GM23338 (cell line): Measurements from ENCODE around the gene PKM. TPM values are rescaled to one million over a fixed set of nuclear protein-coding genes. Genes with fewer than 3 reads are reported as not detected.

Experiments used
- ATAC-seq: fragments of 200-7000 bp; cut with Tn5 transposase; 3 replicates; pipeline ENCODE4 v1.9.1; 2020
- DNase-seq: peaks from one replicate; pipeline ENCODE4 v3.0.0-alpha.2; 2015; ENCODE audit warnings: low spot score
- H2AFZ ChIP-seq: fragments of 200-600 bp; sonication (generic); 2 replicates; pipeline ENCODE4 v1.8.0; 2016; ENCODE audit warnings: antibody characterized with exemption, mild to moderate bottlenecking, moderate library complexity
- H3F3A ChIP-seq: fragments of 200-600 bp; sonication (generic); replicated peaks from 2 replicates; pipeline ENCODE4 v1.8.0; 2017; ENCODE audit warnings: antibody characterized with exemption, mixed run types, low read depth
- H3K27ac ChIP-seq: fragments of 200-600 bp; sonication (generic); 2 replicates; pipeline ENCODE4 v1.6.1; 2016; ENCODE audit warnings: low read depth
- H3K27me3 ChIP-seq: fragments of 200-600 bp; sonication (generic); 2 replicates; pipeline ENCODE4 v1.8.0; 2016; ENCODE audit warnings: mild to moderate bottlenecking, mixed run types, moderate library complexity; ENCODE audit not compliant: insufficient read depth
- H3K36me3 ChIP-seq: fragments of 200-600 bp; sonication (generic); 2 replicates; pipeline ENCODE4 v1.8.0; 2016; ENCODE audit warnings: mild to moderate bottlenecking; ENCODE audit not compliant: insufficient read depth
- H3K4me1 ChIP-seq: fragments of 200-600 bp; sonication (generic); 2 replicates; pipeline ENCODE4 v1.8.0; 2016; ENCODE audit warnings: mild to moderate bottlenecking, moderate library complexity; ENCODE audit not compliant: insufficient read depth
- H3K4me2 ChIP-seq: fragments of 200-600 bp; sonication (generic); 2 replicates; pipeline ENCODE4 v1.7.1; 2017; ENCODE audit warnings: mixed run types
- H3K4me3 ChIP-seq: fragments of 200-600 bp; sonication (generic); 2 replicates; pipeline ENCODE4 v1.6.1; 2016; ENCODE audit warnings: mixed run types
- H3K79me2 ChIP-seq: fragments of 200-600 bp; sonication (generic); replicated peaks from 2 replicates; pipeline ENCODE4 v1.8.0; 2017; ENCODE audit warnings: mild to moderate bottlenecking; ENCODE audit not compliant: insufficient read depth
- H3K9me2 ChIP-seq: fragments of 200-600 bp; sonication (generic); 2 replicates; pipeline ENCODE4 v1.8.0; 2017; ENCODE audit not compliant: insufficient read depth
- H4K20me1 ChIP-seq: fragments of 200-600 bp; sonication (generic); replicated peaks from 2 replicates; pipeline ENCODE4 v1.8.0; 2017; ENCODE audit warnings: mild to moderate bottlenecking; ENCODE audit not compliant: insufficient read depth
- H3K27ac Mint-ChIP-seq: 2 replicates; pipeline ENCODE4 v1.8.0; 2020; ENCODE audit warnings: inconsistent platforms, mild to moderate bottlenecking, moderate library complexity, mixed read lengths
- H3K27me3 Mint-ChIP-seq: 3 replicates; pipeline ENCODE4 v1.8.0; 2022; ENCODE audit warnings: low read depth, mild to moderate bottlenecking, moderate library complexity, mixed read lengths, inconsistent platforms; ENCODE audit not compliant: insufficient read depth, poor library complexity
- H3K36me3 Mint-ChIP-seq: 3 replicates; pipeline ENCODE4 v1.8.0; 2021; ENCODE audit warnings: low read depth, mild to moderate bottlenecking, inconsistent platforms, moderate library complexity, mixed read lengths
- H3K4me1 Mint-ChIP-seq: 3 replicates; pipeline ENCODE4 v1.8.0; 2020; ENCODE audit warnings: mild to moderate bottlenecking, inconsistent platforms, mixed read lengths
- H3K4me3 Mint-ChIP-seq: 3 replicates; pipeline ENCODE4 v1.8.0; 2021; ENCODE audit warnings: moderate library complexity, mild to moderate bottlenecking, inconsistent platforms, mixed read lengths
- H3K9me3 Mint-ChIP-seq: 3 replicates; pipeline ENCODE4 v1.8.0; 2020; ENCODE audit warnings: moderate library complexity, mild to moderate bottlenecking, inconsistent platforms, mixed read lengths
- CREB1 ChIP-seq: fragments of 250-450 bp; sonication (Bioruptor Pico); IDR thresholded peaks from 2 replicates; pipeline ENCODE4 v1.5.0; 2020; ENCODE audit warnings: low read depth, mild to moderate bottlenecking, moderate library complexity
- ETS1 ChIP-seq: IDR thresholded peaks from 2 replicates; pipeline ENCODE4 v1.6.1; 2016; ENCODE audit warnings: antibody characterized with exemption
- EZH2 ChIP-seq: fragments of 200-600 bp; sonication (generic); IDR thresholded peaks from one replicate; pipeline ENCODE4 v1.8.0; 2017; ENCODE audit warnings: antibody characterized with exemption, mild to moderate bottlenecking, low read depth; ENCODE audit not compliant: unreplicated experiment
- EZH2phosphoT487 ChIP-seq: fragments of 200-600 bp; sonication (generic); IDR thresholded peaks from one replicate; pipeline ENCODE4 v1.8.1; 2018; ENCODE audit warnings: antibody characterized with exemption; ENCODE audit not compliant: unreplicated experiment
- NANOG ChIP-seq: IDR thresholded peaks from 2 replicates; pipeline ENCODE4 v1.6.1; 2016; ENCODE audit warnings: antibody characterized with exemption, borderline replicate concordance
- POLR2AphosphoS5 ChIP-seq: IDR thresholded peaks from 2 replicates; pipeline ENCODE4 v1.6.1; 2016; ENCODE audit warnings: antibody characterized with exemption, low read depth
- REST ChIP-seq: IDR thresholded peaks from one replicate; pipeline ENCODE4 v1.6.1; 2018; ENCODE audit warnings: antibody characterized with exemption; ENCODE audit not compliant: unreplicated experiment
- STAT1 ChIP-seq: IDR thresholded peaks from one replicate; pipeline ENCODE4 v1.6.1; 2016; ENCODE audit warnings: antibody characterized with exemption; ENCODE audit not compliant: unreplicated experiment
- ZNF114 ChIP-seq: fragments of 250-450 bp; sonication (Bioruptor Pico); IDR thresholded peaks from 2 replicates; pipeline ENCODE4 v1.5.0; 2020; ENCODE audit warnings: mild to moderate bottlenecking, moderate library complexity
- ZNF331 ChIP-seq: fragments of 250-450 bp; sonication (Bioruptor Pico); IDR thresholded peaks from 2 replicates; pipeline ENCODE4 v1.5.0; 2020; ENCODE audit warnings: low read depth, mild to moderate bottlenecking, moderate library complexity
- ZNF462 ChIP-seq: fragments of 250-450 bp; sonication (Bioruptor Pico); IDR thresholded peaks from 2 replicates; pipeline ENCODE4 v1.5.0; 2020; ENCODE audit warnings: mild to moderate bottlenecking, moderate library complexity
- polyA plus RNA-seq: library from polyadenylated mRNA; unstranded; fragments of >200 nt; fragmentation: Nextera tagmentation; extraction: Ambion mirVana; gene quantifications from 2 replicates; pipeline ENCODE4 v1.2.1, GENCODE V29; 2016
- total RNA-seq: library from RNA; depleted of rRNA; stranded (reverse); fragments of >200 nt; shearing (Covaris generic); gene quantifications from 2 replicates; pipeline ENCODE4 v1.2.3, GENCODE V29; 2014

Gene PKM
- total and polyA plus RNA-seq, 2 experiments from 2014 or later = 432 to 1,137 TPM

GRCh38 chr15:72184165-72184811 lies 46.7 kb downstream of the PKM start:
- Histone ChIP-seq H3F3A (0 out of 2 replicates have a peak, but pooled peaks cover 7% of the 10 kb centered on the region), H3K4me3 (peak overlapping the region; percentile 65), H3K4me2 (peak overlapping the region; percentile 84), H2AFZ (peak overlapping the region; percentile 98), H3K4me1 (peaks cover 4% of the 10 kb centered on the region), H4K20me1 (no peaks in the 10 kb centered on the region), H3K27ac (no peak overlapping the region), H3K27me3 (peaks cover 17% of the 10 kb centered on the region; the same call in 1 of the 2 replicates), H3K9me2 (no peaks in the 10 kb centered on the region), H3K79me2 (no peaks in the 10 kb centered on the region), H3K36me3 (no peaks in the 10 kb centered on the region)
- TF ChIP-seq REST (no peak), ETS1 (no peak), POLR2AphosphoS5 (0 out of 2 replicates have a peak, but pooled peaks have one; percentile 40)
- peak; percentile 94 for ATAC-seq
- Mint-ChIP-seq H3K4me3 (peak overlapping the region; percentile 62), H3K27me3 (peaks cover 14% of the 10 kb centered on the region), H3K36me3 (no peaks in the 10 kb centered on the region), H3K27ac (no peak overlapping the region), H3K9me3 (no peaks in the 10 kb centered on the region), H3K4me1 (peaks cover 11% of the 10 kb centered on the region; the same call in 2 of the 3 replicates)
- peak; percentile 86 for DNase-seq

GRCh38 chr15:72183781-72184164 lies 47.2 kb downstream of the PKM start:
- Histone ChIP-seq H3K27ac (no peak overlapping the region), H3K9me2 (no peaks in the 10 kb centered on the region), H2AFZ (peak overlapping the region; percentile 98), H3K4me3 (peak overlapping the region; percentile 65), H3K4me2 (peak overlapping the region; percentile 84), H3K79me2 (no peaks in the 10 kb centered on the region), H3K27me3 (peaks cover 17% of the 10 kb centered on the region; the same call in 1 of the 2 replicates), H3K4me1 (peaks cover 4% of the 10 kb centered on the region), H3F3A (0 out of 2 replicates have a peak, but pooled peaks cover 7% of the 10 kb centered on the region), H3K36me3 (no peaks in the 10 kb centered on the region), H4K20me1 (no peaks in the 10 kb centered on the region)
- Mint-ChIP-seq H3K4me1 (peaks cover 15% of the 10 kb centered on the region; the same call in 2 of the 3 replicates), H3K27ac (no peak overlapping the region), H3K36me3 (no peaks in the 10 kb centered on the region), H3K4me3 (peak overlapping the region; percentile 62), H3K9me3 (no peaks in the 10 kb centered on the region), H3K27me3 (peaks cover 14% of the 10 kb centered on the region)
- DNase-seq (no peak), ATAC-seq (peak; percentile 15)
- TF ChIP-seq ZNF331 (CRISPR knock-in tag) = no peak
- no peak for TF ChIP-seq NANOG
- no peak for TF ChIP-seq EZH2phosphoT487
- TF ChIP-seq EZH2 = no peak
- no peak for TF ChIP-seq ZNF114 (CRISPR knock-in tag)
- TF ChIP-seq CREB1 = no peak
- TF ChIP-seq ZNF462 = no peak
- no peak for TF ChIP-seq STAT1
